Erythroblast (primary cell): ENCODE data around the gene SLIT1.

Source experiments
- GATA1 ChIP-seq: IDR thresholded peaks from 2 replicates; pipeline ENCODE4 v1.6.1; 2011; ENCODE audit warnings: low read depth, mild to moderate bottlenecking, control low read depth, low read length, moderate library complexity
- POLR2A ChIP-seq: IDR thresholded peaks from 2 replicates; pipeline ENCODE4 v1.6.1; 2011; ENCODE audit warnings: mild to moderate bottlenecking, low read length

DNA sequence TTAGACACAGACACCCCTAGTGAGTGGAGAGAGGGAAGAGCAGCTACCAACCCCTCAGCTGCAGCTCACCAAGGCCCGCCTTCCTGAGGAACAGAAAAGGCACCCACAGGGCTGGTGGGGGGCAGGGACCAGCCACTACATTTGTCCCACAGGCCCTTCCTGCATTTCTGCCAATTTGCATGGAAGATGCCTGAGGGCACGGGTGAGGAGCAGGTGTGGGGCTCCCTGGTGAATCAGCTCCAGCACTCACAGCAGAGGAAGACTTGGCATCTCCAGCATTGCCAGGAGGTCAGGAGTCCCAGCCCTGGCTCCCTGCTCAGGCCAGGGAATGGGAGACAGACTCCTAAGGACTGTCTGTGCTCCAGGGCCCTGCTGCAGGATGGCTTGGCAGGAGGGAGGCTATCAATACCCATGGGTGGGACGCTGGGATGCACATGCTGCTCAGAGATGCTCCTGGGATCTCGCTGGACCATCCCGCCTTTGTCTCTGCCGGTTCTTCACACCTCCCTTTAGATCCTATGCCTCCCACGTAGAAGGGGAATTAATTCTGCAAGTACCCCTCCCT lies 109.7 kb downstream of the SLIT1 start:
- TF ChIP-seq POLR2A (no peak), GATA1 (no peak)
